Ovary (tissue), 9 donors: Measurements from ENCODE around the gene SDC3. TPM values are rescaled to one million over a fixed set of nuclear protein-coding genes. Genes with fewer than 3 reads are reported as not detected.

Experiments used
- DNase-seq, 5 donors: peaks; one replicate each; pipeline ENCODE4 v3.0.0-alpha.2; 2019 to 2020
- H3K27ac ChIP-seq, 2 donors: fragments of 200-600 bp; one replicate each; pipeline versions ENCODE4 v1.5.1 to v1.8.0; 2019 to 2022
- H3K27me3 ChIP-seq: fragments of 200-600 bp; one replicate; pipeline ENCODE4 v1.8.0; 2022
- H3K36me3 ChIP-seq: fragments of 200-600 bp; sonication (generic); one replicate; pipeline ENCODE4 v1.5.1; 2019
- H3K4me1 ChIP-seq: one replicate; pipeline ENCODE4 v1.8.1; 2013; ENCODE audit warnings: mild to moderate bottlenecking, moderate library complexity; ENCODE audit not compliant: insufficient read depth
- H3K4me3 ChIP-seq: fragments of 200-600 bp; sonication (generic); one replicate; pipeline ENCODE4 v1.5.1; 2017
- H3K9me3 ChIP-seq, 2 donors: fragments of 200-600 bp in 1 of 2; sonication (generic) in 1 of 2; one replicate each; pipeline versions ENCODE4 v1.5.1 to v1.8.1; 2013 to 2019; ENCODE audit warnings: mild to moderate bottlenecking in 1 of 2, moderate library complexity in 1 of 2
- EP300 ChIP-seq: sonication (generic); formaldehyde crosslinking; IDR thresholded peaks from one replicate; pipeline ENCODE4 v1.6.1; 2017; ENCODE audit warnings: antibody characterized with exemption
- POLR2A ChIP-seq: fragments of 450-650 bp; IDR thresholded peaks from one replicate; pipeline ENCODE4 v1.6.1; 2017; ENCODE audit warnings: antibody characterized with exemption, mild to moderate bottlenecking, moderate library complexity
- WGBS, 3 donors: extraction: QIAGEN DNeasy Blood & Tissue Kit in 1 of 3; methylation state at CpG; one replicate each; pipeline versions ENCODE4 v1.1.5 to v1.1.7; 2013 to 2017; 5-methylcytosine and 5-hydroxymethylcytosine counted together
- intact Hi-C, 4 donors: fragments of 100-400 bp; cut with DNase I; formaldehyde crosslinking; loops; one replicate each; pipeline versions ENCODE4 v1.11.0 to v1.15.1; 2022 to 2023
- polyA plus RNA-seq, 2 donors: library from polyadenylated mRNA; stranded (reverse); fragments of 200-250 nt in 1 of 2; fragments of 350-450 nt in 1 of 2; fragmentation: Illumina TruSeq in 1 of 2; extraction: RNeasy Lipid Tissue Mini Kit (QIAGEN cat#74804) in 1 of 2; gene quantifications; one replicate each; pipeline ENCODE4 v1.2.3, GENCODE V29; 2013 to 2014
- total RNA-seq, 7 donors: library from RNA; depleted of rRNA in 2 of 7; stranded (reverse); fragments of >200 nt in 2 of 7; fragmentation: NEBNext Ultra II Directional in 3 of 7; extraction: Animal tissue kit (Norgen Biotek cat#: 25700) in 3 of 7; gene quantifications; one replicate each; pipeline versions ENCODE4 v1.1.0 to v1.2.4, GENCODE V29; 2016 to 2023
- TF ChIP-seq, protein P1 (sequence below), 3 donors: fragments of 450-650 bp in 2 of 3; fragments of 200-600 bp in 1 of 3; IDR thresholded peaks; one replicate each; pipeline versions ENCODE4 v1.5.1 to v1.8.0; 2016 to 2022; ENCODE audit warnings: antibody characterized with exemption in 3 of 3, mild to moderate bottlenecking in 1 of 3
- donor health status: DM: no; HTN: no; CAD: no; lungs with moderate emphysema.
- donor health status: DM: no; HTN: no; CAD: no.
- donor health status: Bipolar disorder and iron deficiency.
- donor health status: DM: yes; HTN: yes; CAD: no.
- donor health status: DM: no; HTN: no; CAD: no.
- donor health status: DM: yes; HTN: yes; CAD: no.

Gene SDC3
- total and polyA plus RNA-seq, 9 donors, result 4.2 to 31.0 (median 23.0) TPM

DNA sequence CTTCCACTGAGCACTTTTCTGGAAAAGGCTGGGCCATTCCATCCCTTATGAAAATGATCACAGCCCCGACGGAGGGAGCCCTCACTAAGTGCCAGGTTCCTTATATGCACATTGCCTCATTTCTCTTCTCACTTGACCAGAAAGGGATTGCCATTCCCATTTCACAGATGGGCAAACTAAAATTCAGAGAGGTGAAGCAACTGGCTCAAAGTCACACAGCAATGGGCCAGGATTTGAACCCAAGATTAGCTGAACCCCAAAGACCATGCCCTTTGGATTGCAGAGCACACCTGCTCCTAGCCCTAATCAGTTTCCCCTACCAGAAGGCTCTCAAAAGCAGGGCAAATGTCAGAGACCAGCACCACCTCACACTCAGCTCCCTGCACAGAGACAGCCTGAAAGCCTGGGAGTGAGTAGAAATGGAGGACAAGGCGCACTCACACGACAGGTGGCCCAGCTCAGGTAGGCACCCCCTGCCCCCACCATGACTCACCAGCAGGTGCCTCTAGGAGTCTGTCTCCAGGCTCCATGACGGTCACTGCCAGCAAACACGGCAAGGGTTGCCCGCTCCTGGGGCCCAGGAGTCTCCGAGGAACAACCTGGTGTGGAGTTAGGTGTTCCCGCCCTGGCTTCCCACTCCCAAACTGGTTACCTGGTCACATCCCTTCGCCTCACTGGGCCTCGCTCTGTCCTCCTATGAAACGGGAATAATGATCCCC, 21.7 kb downstream of the SDC3 start:
- Histone ChIP-seq H3K4me3 (no peak overlapping the region), H3K27me3 (no peaks in the 10 kb centered on the region), H3K9me3 (no peaks in the 10 kb centered on the region), H3K27ac (no peak overlapping the region), H3K4me1 (peaks cover 7% of the 10 kb centered on the region), H3K36me3 (no peaks in the 10 kb centered on the region)
- no peak for DNase-seq
- TF ChIP-seq, protein P1, sequence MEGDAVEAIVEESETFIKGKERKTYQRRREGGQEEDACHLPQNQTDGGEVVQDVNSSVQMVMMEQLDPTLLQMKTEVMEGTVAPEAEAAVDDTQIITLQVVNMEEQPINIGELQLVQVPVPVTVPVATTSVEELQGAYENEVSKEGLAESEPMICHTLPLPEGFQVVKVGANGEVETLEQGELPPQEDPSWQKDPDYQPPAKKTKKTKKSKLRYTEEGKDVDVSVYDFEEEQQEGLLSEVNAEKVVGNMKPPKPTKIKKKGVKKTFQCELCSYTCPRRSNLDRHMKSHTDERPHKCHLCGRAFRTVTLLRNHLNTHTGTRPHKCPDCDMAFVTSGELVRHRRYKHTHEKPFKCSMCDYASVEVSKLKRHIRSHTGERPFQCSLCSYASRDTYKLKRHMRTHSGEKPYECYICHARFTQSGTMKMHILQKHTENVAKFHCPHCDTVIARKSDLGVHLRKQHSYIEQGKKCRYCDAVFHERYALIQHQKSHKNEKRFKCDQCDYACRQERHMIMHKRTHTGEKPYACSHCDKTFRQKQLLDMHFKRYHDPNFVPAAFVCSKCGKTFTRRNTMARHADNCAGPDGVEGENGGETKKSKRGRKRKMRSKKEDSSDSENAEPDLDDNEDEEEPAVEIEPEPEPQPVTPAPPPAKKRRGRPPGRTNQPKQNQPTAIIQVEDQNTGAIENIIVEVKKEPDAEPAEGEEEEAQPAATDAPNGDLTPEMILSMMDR (IDR thresholded peaks at IDR 0.05), result no peak
- TF ChIP-seq EP300 (no peak), POLR2A (no peak)
- 90 to 93% (median 92%) methylated on average over 9 to 12 of the region's 12 CpGs for WGBS, 3 donors
- intact Hi-C loops, result no loop called here

DNA sequence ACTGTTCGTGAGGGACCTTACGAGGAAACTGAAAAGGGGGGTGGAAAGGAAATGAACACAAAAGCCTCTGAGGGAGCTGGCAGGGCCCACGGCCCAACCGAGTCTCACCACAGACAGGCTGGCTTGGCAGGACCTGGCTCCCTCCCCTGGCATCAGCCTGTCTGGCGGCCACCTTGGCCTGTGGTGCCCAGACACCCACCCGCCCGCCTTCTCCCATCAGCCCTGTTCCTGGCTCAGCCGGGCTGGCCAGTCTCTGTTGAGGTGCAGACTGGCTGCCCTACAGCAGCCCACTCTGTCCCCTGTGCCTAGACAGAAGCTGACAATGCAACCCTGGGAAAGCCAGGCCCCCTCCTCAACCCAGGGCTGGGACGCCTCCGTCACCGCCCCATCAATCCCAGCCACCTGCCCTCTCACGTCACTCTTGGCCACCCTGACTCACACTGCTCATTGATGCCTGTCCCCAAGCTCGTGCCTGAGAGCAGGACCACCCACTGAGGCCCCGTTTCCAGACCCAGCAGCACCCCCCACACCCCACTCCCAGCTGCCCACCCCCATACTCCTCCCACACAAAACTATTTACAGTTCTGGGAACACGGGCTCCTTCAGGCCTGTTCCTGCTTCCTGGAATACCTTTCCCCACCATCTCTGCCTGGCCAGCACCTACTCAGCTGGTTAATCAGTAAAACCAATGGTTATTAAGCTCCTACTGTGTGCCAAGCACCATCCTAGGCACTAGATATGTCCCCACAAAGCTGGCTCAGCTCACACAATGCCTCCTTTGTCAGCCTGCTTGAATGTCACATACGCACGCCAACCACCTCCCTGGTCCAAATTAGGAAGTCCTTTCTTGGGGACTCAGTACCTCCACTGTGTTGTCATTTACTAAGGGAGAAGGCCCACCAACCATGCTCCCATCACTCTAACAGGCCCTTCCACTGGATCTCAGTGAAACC, 22.7 kb downstream of the SDC3 start:
- Histone ChIP-seq H3K36me3 (no peaks in the 10 kb centered on the region), H3K4me1 (peaks cover 7% of the 10 kb centered on the region), H3K27me3 (no peaks in the 10 kb centered on the region), H3K9me3 (no peaks in the 10 kb centered on the region), H3K27ac (no peak overlapping the region), H3K4me3 (no peak overlapping the region)
- no peak for DNase-seq
- no peak for TF ChIP-seq EP300
- TF ChIP-seq POLR2A, result no peak
- TF ChIP-seq, protein P1 (IDR thresholded peaks at IDR 0.05), result no peak
- intact Hi-C loops, result no loop called here
- WGBS, 3 donors, result 71 to 72% (median 72%) methylated on average over 17 of the region's 17 CpGs

DNA sequence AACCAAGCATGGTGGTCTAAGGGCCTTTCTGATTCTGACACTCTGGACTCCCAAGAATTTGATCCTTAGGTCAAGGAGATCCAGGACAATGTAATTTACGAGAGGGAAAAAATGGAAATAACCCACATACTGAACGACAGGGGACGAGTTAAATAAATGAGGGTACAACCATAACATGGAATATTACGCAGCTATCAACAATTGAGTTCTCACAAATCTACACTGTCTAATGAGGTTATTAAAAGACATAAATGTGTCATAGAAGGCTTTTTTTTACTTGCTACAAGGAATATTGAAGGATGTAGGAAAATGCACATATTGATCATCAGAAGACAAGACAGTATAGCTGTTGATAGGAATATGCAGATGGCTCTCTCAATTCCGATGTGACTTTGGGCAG, 23.8 kb downstream of the SDC3 start:
- DNase-seq, result no peak
- no peaks in the 10 kb centered on the region for H3K36me3 ChIP-seq
- TF ChIP-seq EP300, result no peak
- no peak for TF ChIP-seq POLR2A
- TF ChIP-seq, protein P1 (IDR thresholded peaks at IDR 0.05), result no peak
- no peaks in the 10 kb centered on the region for H3K27me3 ChIP-seq
- no peak overlapping the region for H3K27ac ChIP-seq
- WGBS, 3 donors, result 78 to 85% (median 80%) methylated on average over 5 of the region's 5 CpGs
- H3K9me3 ChIP-seq, result no peaks in the 10 kb centered on the region
- intact Hi-C loops, result no loop called here
- H3K4me1 ChIP-seq, result peaks cover 7% of the 10 kb centered on the region
- H3K4me3 ChIP-seq, result no peak overlapping the region

DNA sequence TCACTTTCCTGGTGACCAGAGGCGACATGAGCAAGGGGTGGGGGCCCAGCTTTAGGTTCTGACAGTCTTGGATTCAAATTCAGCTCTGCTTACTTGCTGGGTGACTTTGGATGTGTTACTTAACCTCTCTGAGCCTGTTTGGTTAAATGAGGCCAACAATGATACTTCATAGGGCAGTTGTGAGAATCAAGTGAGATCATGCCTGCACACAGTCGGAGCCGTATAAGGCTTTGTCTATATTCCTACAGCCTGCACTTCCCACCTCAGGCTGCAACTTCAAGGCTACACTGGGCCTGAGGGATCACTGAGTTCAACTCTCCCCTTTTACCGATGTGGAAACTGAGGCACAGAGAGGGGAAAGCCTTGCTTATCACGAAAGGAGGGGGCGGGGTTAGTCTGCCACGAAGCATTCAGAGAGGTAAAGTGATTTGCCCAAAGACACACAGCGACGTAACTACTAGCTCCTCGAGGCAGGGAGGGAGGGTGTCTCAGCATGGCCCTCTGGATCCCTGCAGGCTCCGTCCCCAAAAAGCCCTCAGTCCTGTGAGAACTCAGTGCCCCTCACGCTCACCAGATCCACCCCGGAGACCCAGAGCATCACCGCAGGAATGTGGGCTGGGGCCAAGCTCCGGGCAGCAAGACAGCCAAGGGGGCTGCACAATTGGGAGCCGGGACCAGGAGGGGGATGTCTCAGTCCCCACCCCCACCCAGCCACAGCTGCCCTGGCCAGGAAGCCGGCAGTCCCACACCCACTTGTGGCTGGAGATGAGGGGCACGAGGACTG, 25.0 kb downstream of the SDC3 start:
- no peak overlapping the region for H3K4me3 ChIP-seq
- no peak overlapping the region for H3K27ac ChIP-seq
- no peaks in the 10 kb centered on the region for H3K36me3 ChIP-seq
- no peaks in the 10 kb centered on the region for H3K27me3 ChIP-seq
- 63 to 78% (median 75%) methylated on average over 18 of the region's 18 CpGs for WGBS, 3 donors
- TF ChIP-seq POLR2A (no peak), EP300 (no peak)
- TF ChIP-seq, protein P1 (IDR thresholded peaks at IDR 0.05), result no peak
- DNase-seq, result no peak
- intact Hi-C loops, result no loop called here
- no peaks in the 10 kb centered on the region for H3K9me3 ChIP-seq
- H3K4me1 ChIP-seq, result peaks cover 3% of the 10 kb centered on the region
